ENCODE results near the gene PKMYT1. TPM values are rescaled to one million over a fixed set of nuclear protein-coding genes. Genes with fewer than 3 reads are reported as not detected.

Gene PKMYT1
- total and polyA plus RNA-seq, 9 of the 15 experiments (the other 6 are each of a cell fraction or from before 2014, with no cell fraction given), result 8.7 to 201 (median 37.8) TPM

DNA sequence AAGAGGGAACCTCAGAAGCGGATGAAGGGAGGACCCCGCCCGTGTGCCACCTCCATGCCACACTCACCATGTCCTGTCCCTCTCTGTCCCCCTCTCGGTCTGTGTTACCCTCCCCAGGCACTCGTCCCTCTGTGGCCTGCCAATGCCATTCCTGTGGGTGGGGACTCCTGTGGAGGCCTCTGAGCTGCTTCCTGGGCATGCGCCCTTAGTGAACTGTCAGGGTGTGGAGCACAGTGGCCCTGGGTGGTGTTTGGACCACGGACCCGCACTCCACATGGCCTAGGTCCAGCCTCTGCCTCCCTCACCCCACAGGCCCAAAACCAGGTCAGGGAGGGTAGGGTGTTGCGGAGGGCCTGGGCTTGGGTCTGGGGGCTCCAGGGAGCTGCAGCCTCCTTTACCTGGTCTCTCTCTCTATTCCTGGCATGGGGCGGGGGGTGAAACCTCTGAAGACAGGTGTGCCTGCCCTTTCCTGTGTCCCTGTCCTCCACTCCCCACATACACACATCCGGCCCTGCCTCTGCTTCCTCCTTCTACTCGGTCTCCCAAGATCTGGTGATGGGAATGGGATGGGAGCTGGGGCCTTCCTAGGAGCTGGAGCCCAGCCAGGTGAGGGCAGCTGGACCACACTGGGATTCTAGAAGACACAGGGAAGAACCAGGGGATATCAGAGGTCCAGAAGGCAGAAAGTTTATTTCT, 11.5 kb upstream of the PKMYT1 start:
- intact Hi-C loops (cut with micrococcal nuclease) (no loop called here), in situ Hi-C loops (cut with MboI) (no loop called here)
- TF ChIP-seq, protein P1, sequence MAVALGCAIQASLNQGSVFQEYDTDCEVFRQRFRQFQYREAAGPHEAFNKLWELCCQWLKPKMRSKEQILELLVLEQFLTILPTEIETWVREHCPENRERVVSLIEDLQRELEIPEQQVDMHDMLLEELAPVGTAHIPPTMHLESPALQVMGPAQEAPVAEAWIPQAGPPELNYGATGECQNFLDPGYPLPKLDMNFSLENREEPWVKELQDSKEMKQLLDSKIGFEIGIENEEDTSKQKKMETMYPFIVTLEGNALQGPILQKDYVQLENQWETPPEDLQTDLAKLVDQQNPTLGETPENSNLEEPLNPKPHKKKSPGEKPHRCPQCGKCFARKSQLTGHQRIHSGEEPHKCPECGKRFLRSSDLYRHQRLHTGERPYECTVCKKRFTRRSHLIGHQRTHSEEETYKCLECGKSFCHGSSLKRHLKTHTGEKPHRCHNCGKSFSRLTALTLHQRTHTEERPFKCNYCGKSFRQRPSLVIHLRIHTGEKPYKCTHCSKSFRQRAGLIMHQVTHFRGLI (CRISPR knock-in tag; IDR thresholded peaks at IDR 0.05), result no peak
- TF ChIP-seq, protein P2, sequence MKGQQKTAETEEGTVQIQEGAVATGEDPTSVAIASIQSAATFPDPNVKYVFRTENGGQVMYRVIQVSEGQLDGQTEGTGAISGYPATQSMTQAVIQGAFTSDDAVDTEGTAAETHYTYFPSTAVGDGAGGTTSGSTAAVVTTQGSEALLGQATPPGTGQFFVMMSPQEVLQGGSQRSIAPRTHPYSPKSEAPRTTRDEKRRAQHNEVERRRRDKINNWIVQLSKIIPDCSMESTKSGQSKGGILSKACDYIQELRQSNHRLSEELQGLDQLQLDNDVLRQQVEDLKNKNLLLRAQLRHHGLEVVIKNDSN (CRISPR knock-in tag; IDR thresholded peaks at IDR 0.05), result no peak
- TF ChIP-seq SMC3 (conservative IDR thresholded peaks at IDR 0.05; ENCODE audit: insufficient read depth, low read depth, low read length) (no peak), ZNF444 (CRISPR knock-in tag; IDR thresholded peaks at IDR 0.05) (no peak), ZNF384 (IDR thresholded peaks at IDR 0.05; ENCODE audit: low read depth, low read length) (no peak), GATA2 (CRISPR knock-in tag; IDR thresholded peaks at IDR 0.05) (no peak), ZNF165 (CRISPR knock-in tag; IDR thresholded peaks at IDR 0.05; ENCODE audit: borderline replicate concordance) (no peak), POLR2A (conservative IDR thresholded peaks at IDR 0.05) (no peak), BDP1 (IDR thresholded peaks at IDR 0.05; ENCODE audit: insufficient read depth, insufficient read length) (no peak), ZNF586 (CRISPR knock-in tag; conservative IDR thresholded peaks at IDR 0.05) (no peak), MAFK (IDR thresholded peaks at IDR 0.05; ENCODE audit: low read length) (no peak), OTX1 (CRISPR knock-in tag; IDR thresholded peaks at IDR 0.05) (no peak), NFXL1 (CRISPR knock-in tag; IDR thresholded peaks at IDR 0.05) (no peak)
- TF ChIP-seq, protein P3, sequence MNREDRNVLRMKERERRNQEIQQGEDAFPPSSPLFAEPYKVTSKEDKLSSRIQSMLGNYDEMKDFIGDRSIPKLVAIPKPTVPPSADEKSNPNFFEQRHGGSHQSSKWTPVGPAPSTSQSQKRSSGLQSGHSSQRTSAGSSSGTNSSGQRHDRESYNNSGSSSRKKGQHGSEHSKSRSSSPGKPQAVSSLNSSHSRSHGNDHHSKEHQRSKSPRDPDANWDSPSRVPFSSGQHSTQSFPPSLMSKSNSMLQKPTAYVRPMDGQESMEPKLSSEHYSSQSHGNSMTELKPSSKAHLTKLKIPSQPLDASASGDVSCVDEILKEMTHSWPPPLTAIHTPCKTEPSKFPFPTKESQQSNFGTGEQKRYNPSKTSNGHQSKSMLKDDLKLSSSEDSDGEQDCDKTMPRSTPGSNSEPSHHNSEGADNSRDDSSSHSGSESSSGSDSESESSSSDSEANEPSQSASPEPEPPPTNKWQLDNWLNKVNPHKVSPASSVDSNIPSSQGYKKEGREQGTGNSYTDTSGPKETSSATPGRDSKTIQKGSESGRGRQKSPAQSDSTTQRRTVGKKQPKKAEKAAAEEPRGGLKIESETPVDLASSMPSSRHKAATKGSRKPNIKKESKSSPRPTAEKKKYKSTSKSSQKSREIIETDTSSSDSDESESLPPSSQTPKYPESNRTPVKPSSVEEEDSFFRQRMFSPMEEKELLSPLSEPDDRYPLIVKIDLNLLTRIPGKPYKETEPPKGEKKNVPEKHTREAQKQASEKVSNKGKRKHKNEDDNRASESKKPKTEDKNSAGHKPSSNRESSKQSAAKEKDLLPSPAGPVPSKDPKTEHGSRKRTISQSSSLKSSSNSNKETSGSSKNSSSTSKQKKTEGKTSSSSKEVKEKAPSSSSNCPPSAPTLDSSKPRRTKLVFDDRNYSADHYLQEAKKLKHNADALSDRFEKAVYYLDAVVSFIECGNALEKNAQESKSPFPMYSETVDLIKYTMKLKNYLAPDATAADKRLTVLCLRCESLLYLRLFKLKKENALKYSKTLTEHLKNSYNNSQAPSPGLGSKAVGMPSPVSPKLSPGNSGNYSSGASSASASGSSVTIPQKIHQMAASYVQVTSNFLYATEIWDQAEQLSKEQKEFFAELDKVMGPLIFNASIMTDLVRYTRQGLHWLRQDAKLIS (CRISPR knock-in tag; IDR thresholded peaks at IDR 0.05), result no peak
- Histone ChIP-seq H3K4me3 (no peak overlapping the region), H3K27me3 (ENCODE audit: control insufficient read depth in 2 of 2, insufficient read depth in 2 of 2, low read length in 2 of 2) (no peaks in the 10 kb centered on the region), H3K9me3 (replicated peaks; ENCODE audit: control insufficient read depth, insufficient read depth, low read depth, low read length) (no peaks in the 10 kb centered on the region), H3K79me2 (ENCODE audit: control insufficient read depth, insufficient read depth, low read length) (no peaks in the 10 kb centered on the region), H3K9ac (ENCODE audit: insufficient read depth in 1 of 2, low read depth in 2 of 2, low read length in 2 of 2) (peak overlapping the region in 1 of 2 experiments; percentile 75; a peak in 2 of 4 replicates), H3K4me1 (replicated peaks in 1 of 2; ENCODE audit: control insufficient read depth in 2 of 2, insufficient read depth in 2 of 2, low read length in 2 of 2) (peaks cover 0 to 43% of the 10 kb centered on the region in 2 experiments; a peak in 2 of 5 replicates), H2AFZ (ENCODE audit: low read depth, low read length) (no peak overlapping the region), H3K4me2 (ENCODE audit: insufficient read depth, low read length) (no peak overlapping the region), H3K27ac (ENCODE audit: extremely low read depth, low read depth, low read length) (no peak overlapping the region), H3K36me3 (ENCODE audit: control insufficient read depth, insufficient read depth, low read length) (no peaks in the 10 kb centered on the region), H4K20me1 (replicated peaks; ENCODE audit: control insufficient read depth, insufficient read depth, low read length) (no peaks in the 10 kb centered on the region), H3K9me1 (ENCODE audit: control insufficient read depth, insufficient read depth, low read length) (no peaks in the 10 kb centered on the region)
- ATAC-seq, result no peak
- no TSS peak for BruUV-seq (replicated peaks)
- no peak for FAIRE-seq
- 56% methylated on average over 8 of the region's 12 CpGs for WGBS (ENCODE audit: insufficient coverage, low coverage, missing lambda C conversion rate)
- DNase-seq (ENCODE audit: extremely low read depth in 1 of 4, low spot score in 3 of 4), result no peak
- POLR2A ChIA-PET, result interaction anchor here (0.6 to 1.0 kb wide), 5 partner anchors 11 to 27 kb away, joined by 3 read pairs; no protein-coding TSS in a partner anchor
- CTCF ChIA-PET (ENCODE audit: low intra/inter-chr PET ratio), result no interaction called here
